Effector CD4-positive, alpha-beta T cell (primary cell): ENCODE data around the gene PRKCB.

Experiments
- DNase-seq: peaks from one replicate; pipeline ENCODE4 v3.0.0-alpha.2; 2020

Gene PRKCB

DNA sequence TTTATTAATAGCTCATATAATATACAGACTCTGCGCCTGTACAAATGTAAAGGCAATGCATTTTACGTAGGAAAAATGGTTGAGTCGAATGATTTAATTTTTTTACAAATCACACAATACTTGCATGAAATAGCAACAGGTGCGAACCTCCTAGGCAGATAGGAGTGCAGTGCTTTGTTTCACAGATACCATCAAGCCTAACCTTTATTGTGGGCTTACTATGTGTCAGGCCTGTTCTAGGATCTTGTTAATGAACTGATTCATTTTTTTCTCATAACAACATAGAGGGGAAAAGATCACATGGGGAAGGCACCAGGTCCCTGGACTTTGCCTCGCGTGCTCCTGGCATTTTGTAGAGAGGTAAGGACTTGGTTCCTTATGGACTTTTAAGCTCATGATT, 107.8 kb downstream of the PRKCB start:
- no peak for DNase-seq

GRCh38 chr16:23944381-23944780, 108.6 kb downstream of the PRKCB start:
- DNase-seq: no peak

DNA sequence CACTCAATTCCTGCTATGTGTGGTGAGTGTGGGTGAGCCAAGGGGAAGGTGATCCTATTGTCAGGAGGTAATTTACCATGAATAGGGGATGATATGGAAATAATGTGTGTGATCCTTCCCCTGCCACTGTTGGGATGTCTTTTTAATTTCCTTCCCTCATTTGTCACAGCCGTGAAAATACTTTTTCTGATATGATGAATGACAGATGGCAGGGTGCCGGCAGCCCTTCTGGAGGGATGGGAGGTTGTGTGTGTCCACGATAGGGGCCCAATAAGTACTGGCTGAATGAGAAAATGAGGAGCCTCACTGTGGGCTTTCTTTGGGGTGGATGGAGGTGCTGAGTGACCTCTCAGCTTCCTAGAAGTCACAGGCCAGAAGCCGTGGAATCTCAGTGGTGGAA, 109.5 kb downstream of the PRKCB start:
- no peak for DNase-seq

DNA sequence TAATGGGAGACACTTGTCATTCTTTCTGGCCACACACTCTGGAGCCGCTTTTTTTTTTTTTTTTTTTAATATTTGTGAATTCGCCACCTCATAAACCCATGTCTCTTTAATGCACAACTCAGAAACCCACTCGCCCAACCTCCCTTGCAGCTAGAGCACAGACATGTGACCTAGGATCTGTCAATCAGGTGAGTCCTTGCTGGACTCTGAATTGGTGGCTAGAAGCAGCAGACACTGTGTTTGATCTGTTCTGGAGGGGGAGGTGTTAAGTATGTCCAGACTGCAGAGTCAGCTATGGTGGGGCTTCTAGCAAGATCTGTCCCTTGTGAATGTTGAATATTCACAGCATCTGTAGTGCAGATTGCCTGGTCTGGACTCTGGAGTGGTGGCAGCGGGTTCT, 112.1 kb downstream of the PRKCB start:
- DNase-seq: no peak

- peak; percentile 52 for DNase-seq
These were observed 113.2 kb downstream of the PRKCB start for GRCh38 chr16:23948949-23949411.

DNA sequence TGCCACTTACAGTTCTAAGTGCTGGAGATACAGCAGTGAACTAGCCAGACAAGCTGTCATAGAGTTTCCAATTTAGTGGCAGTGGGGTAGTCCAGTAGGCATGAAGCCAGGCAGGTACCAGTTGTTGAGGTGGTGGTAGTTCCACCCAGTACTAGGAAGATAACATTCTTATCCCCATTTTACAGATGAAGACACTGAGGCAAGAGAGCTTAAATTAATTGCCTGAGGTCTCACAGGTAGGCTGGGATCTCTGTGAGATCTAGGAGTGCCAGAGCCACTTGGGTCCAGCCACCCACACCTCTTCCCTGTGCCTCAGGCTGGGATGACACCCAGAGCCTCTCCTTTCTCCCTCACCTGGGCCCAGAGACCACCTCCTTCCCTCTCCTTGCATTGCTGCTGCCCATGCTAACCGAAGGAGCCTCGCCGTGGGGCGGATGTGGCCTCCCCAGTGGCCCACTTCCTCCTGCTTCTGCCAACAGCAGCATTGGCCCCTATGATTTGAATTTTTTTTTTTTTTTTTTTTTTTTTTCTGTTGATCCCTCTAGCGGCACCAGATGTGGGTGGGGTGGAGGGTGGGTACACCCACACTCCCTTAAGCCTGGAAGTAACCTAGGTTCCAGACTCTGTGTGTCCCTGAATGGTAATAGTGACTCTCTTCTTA, 114.0 kb downstream of the PRKCB start:
- peak; percentile 52 for DNase-seq

DNA sequence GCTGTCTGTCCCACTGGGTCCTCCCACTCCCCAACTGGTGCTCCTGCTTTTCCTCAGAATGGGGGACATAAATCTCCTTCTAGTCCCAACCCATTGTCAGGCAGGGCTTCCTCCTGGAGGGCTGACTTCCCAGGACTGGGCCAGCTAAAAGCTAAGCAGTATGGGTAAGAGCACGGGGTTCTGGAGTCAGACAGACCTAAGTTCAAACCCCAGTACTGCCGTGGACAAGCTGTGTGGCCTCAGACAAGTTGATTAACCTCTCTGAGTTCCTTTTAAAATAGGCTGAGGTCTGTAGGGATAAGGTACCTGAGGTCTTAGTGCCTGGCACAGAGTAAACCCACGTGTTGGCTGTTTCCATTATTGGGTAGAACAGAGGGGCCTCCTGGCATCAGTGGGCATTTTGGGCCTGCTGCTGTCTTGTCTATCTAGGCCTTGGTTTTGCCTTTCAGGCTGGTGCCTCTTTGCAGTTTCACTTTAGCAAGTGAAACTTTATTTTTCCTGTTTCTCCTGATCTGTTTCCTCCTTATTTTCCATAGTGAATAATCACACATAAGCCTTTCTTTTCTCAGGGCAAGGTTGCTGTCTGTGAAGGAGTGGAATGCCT, 114.6 kb downstream of the PRKCB start:
- no peak for DNase-seq

DNA sequence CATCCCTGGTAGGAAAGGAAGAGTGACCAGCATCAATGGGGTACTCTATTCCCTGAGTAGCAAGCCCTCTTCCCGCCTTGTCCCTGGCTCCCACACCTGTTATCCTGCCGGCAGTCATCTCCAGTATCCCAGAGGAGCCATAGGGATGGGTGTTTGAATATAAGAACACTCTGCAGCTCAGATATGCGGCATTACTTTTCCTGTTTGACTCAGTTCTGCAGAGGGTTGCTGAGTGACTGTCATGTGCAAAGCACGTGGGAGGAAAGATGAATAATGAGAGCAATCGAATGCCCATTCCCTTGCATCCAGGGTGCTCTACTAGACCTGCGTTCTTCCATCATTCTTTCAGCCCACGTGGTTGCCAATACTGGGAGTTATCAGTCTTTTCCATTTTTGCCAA, 115.1 kb downstream of the PRKCB start:
- DNase-seq: no peak

DNA sequence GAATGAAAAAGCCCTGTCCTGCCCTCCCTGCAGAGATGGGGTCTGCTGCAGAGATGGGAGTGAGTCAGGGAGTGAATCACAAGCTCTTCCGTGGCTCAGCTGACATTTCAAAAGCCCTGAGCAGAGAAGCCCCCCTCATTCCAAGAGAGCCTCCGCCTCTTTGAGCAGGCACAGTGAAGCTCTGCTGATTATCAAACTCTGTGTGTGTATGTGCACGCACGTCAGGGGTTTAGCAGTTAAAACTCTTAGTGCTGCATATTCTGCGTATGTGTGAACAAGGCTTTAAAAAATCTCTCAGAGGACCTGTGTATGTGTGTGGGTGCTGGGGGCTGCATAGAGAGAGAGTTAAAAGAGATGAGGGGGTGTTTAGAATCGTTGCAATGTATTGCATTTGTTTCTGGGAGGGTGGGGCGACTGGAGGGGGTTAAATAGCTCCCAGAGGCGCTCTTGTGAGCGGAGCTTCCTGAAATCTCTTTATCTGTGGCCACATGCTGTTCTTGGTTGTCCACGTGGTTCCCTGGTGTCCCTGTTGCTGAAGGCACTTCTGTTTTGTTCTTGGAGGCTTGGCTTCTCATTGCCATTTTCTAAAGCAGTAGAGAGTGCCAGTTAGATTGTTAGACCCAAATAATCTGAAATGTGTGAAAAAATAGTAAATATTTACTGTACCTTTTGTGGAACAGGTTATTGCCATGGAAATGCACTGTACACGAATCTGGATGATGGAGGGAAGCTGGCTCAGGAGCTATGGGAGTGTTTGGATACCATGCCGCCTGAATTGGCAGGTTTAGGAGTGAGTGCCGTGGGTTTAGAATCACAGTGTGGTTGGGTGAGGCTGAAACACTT, 116.6 kb downstream of the PRKCB start:
- peak; percentile 15 for DNase-seq

GRCh38 chr16:23952971-23953300, 117.2 kb downstream of the PRKCB start:
- DNase-seq: no peak

GRCh38 chr16:23953476-23953875, 117.7 kb downstream of the PRKCB start:
- no peak for DNase-seq

- no peak for DNase-seq
These were observed 119.3 kb downstream of the PRKCB start for GRCh38 chr16:23955088-23955487.

DNA sequence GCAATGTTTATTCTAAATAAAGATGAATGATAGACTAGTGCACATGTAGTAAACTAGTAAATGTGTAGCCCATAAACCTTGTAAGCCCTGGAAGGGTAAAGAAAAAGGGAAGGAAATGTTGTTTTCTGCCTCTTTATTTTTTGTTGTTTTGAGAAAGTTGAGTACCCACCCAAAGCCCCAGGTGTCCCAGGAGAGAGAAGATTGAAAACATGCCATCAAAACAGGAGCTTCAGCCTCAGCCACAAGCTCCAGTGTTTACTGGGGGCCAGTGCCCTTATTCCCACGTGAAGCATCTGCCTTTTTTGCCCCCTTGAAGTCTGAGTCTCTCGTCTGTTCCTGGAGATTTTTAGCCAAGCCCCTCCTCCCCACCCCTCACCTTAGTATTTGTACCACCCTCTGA, 121.5 kb downstream of the PRKCB start:
- DNase-seq: no peak

DNA sequence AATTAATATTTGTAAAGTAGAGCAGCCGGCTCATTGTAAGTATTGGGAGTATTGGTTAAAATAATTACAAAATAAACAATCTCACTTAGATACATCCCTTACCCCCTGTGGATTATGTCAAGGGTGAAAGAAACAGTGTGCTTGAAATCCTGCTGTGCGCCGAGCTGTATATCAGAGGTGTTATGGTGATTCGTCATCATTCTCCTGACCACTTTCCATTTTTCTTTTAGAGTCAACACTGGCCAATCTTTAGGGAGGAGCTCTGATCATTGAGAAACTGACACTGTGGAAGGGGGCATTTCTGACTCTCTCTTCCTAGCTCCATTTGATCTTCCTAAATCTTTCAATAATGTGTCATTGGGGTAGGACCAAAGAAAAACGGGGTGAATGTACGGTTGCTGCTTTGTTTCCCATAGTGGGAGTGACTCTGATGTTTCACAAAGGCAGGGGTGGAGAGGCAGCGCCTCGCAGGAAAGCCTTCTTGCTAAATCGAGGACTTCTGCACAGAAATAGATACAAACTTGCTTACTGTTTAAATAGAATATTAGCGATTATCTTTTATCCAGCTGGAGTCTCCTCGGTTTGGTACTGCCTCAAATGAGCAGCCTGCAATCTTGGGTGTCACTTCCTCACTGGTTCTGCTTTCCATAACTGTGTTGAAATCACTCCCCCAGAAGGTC, 123.4 kb downstream of the PRKCB start:
- DNase-seq: no peak

GRCh38 chr16:23959752-23960072, 123.9 kb downstream of the PRKCB start:
- no peak for DNase-seq

GRCh38 chr16:23960081-23960885, 124.5 kb downstream of the PRKCB start:
- no peak for DNase-seq

DNA sequence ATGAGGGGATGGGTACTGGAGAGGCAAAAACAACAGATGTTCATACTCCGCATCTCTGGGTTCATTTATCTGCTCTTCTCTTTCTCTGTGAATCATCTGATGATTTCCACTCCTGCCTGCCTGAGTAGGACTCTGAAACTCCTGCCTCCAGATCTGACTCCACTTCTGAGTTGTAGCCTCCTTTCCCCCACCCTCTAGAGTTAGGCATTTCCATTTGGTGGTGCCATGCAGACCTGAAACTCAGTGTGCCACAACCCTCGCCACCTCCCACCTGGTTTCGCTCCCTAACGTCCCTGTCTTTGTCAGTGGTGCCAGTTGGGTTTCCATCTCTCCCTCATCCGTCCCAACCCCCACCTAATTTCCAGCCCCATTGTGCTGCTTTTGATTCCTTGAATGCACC, 126.2 kb downstream of the PRKCB start:
- DNase-seq: no peak

- DNase-seq: no peak
These were observed 128.4 kb downstream of the PRKCB start for GRCh38 chr16:23964136-23964535.

GRCh38 chr16:23965137-23965733, 129.5 kb downstream of the PRKCB start:
- DNase-seq: no peak

- no peak for DNase-seq
These were observed 131.0 kb downstream of the PRKCB start for GRCh38 chr16:23966597-23967394.

DNA sequence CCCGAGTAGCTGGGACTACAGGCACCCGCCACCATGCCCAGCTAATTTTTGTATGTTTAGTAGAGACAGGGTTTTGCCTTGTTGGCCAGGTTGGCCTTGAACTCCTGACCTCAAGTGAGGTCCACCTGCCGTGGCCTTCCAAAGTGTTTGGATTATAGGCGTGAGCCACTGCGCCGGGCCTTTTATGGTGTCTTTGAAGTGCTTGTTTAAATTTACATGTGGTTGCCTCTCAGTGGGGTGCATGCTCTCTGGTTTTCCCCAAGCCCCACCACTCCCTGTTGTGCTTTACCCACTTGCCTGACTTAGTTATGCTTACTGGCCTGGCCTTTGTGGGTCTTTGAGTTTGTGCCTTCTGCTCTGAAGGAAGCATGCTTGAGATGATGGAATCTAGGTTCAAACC, 132.0 kb downstream of the PRKCB start:
- no peak for DNase-seq
